GM15510 (cell line): ENCODE data around the gene NAGPA.

Source experiments
- POLR2A ChIP-seq: IDR thresholded peaks from 3 replicates; pipeline ENCODE4 v1.6.1; 2011; ENCODE audit warnings: borderline replicate concordance; ENCODE audit not compliant: insufficient read length; ENCODE audit errors: extremely low read depth

NAGPA gene

DNA sequence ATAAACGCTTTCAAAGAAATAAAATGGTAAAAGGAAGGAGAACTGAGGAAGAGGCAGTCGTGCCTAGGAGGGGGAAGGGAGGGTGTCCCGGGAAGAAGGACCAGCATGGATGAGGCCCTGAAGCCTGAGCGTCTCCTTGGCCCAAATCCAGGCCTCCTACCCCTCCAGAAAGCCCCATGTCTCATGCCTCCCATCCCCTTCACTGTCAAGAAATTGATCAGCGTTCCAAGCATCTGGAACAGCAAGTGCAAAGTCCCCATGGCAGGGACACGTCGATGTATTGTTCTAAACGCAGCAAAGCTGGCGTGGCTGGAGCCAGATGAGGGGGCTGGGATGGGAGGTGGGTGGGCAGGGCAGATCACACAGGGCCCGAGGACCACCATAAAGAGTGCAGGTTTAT is 53.0 kb downstream of the NAGPA start:
- TF ChIP-seq POLR2A = no peak

DNA sequence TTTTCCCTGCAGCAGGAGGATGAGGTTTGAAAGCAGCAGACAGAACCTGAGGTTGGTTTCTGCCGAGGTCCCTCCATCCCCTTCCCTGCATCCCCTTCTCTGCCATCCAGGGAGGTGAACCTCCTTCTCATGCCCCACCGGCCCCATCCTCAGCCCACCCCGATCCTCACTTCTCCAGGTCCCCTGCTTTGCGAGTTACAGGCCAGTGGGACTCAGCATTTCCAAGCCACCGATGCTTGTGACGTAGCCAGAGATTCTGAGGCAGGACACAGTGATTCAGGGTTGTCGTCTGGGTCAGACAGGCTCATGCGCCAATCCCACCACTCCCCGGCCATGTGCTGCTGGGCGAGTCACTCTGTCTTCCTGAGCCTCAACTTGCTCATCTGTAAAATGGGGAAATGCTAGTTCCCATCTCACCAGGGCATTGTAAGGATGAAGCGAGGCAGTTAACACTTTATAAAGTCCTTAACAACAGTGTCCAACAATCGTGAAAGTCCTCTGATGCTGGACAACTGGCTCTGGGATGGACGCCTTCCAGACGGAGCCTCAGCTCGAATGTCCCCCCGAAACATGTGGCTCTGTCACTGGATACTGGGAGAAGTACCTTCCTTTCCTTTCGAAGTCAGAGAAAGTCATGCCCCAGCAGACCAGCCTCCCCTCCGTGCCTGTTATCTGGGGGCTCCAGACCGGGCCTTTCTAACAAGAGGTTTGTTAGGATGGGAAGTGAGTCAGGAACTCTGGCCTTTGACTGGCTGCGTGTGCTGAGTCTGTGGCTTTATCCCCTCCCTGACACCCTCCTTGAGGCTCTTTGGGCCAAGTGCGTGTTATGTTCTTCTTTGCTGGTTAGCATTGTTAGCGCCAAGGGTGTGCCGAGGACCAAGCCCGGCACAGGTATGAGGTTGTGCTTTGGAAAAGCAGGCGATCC is 53.7 kb downstream of the NAGPA start:
- TF ChIP-seq POLR2A = no peak

DNA sequence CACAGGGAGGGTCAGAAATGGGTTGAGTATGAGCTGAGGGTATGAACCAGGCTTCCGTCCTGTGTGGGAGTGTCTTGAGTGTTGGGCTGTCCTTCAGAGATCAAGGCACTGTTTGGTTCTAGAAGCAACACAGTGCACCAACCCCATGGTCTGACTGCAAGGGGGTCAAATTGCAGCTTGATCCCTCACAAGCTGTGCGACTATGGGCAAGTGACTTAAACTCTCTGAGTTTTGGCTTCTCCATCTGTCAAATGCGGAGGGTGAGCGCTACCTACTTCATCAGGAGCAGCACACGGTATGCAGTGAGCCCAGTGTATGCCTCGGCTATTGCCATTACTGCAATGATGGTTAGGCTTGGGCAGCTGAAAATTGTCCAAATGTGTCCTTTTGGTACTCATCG is 54.6 kb downstream of the NAGPA start:
- TF ChIP-seq POLR2A = no peak

DNA sequence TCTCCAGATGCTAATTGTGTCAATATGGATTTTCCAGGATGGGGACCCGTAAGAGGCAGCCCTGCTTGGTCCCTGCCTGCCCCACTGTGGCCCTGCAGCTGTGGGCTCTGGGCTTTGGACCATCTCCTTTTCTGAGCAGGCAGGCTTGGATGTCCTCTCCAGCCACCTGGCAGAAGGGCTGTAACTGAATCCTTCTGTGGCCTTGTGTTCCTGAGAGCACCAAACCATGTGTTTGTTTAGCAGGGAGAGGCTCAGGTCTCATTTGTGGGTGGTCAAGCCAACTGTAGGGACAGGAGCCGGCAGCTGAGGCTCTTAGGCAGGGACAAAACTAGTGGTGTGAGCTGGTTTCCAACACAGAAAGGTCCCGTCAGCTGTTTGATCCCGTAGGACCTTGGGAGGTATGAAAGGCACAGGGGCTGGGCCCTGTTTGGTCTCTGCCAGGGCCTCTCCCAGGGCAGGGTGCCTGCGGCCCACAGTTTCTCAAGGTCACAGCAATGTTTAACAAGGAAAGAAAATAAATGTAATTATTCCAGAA is 57.1 kb downstream of the NAGPA start:
- no peak for TF ChIP-seq POLR2A

DNA sequence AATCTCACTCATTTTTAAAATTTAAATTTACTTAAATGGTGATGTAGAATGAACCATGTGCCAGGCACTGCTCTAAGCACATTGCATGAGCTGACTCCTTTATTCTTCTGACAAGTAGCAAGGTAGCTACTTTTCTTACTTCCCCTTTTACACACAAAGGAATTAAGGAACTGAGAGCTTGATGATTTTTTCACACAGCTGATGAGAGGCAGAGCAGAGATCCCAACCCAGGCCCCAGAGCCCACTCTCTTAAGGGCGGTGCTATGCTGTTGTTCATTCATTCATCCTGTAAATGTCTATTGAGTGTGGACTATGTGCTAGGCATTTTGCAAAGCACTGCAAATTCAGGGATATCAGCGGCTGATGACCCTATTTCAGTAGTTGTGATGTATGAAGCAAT is 57.7 kb downstream of the NAGPA start:
- TF ChIP-seq POLR2A = no peak
